ENCODE data around the gene TMPRSS11D.

- TF ChIP-seq EP300 (conservative IDR thresholded peaks at IDR 0.05; ENCODE audit: poor library complexity, severe bottlenecking): no peak
- TF ChIP-seq CTCF (IDR thresholded peaks at IDR 0.05; ENCODE audit: poor library complexity, severe bottlenecking): no peak
- no peak for TF ChIP-seq SMC3 (conservative IDR thresholded peaks at IDR 0.05; ENCODE audit: poor library complexity)
Observed at GRCh38 chr4:67861513-67861912, 22.3 kb downstream of the TMPRSS11D start.
